Melanocyte of skin (primary cell): Measurements from ENCODE around the gene ZKSCAN1. TPM values are rescaled to one million over a fixed set of nuclear protein-coding genes. Genes with fewer than 3 reads are reported as not detected.

Source experiments
- total RNA-seq, 2 donors: library from RNA; depleted of rRNA; stranded (reverse); fragments of >200 nt; gene quantifications; 2 replicates each; pipeline ENCODE4 v1.2.3, GENCODE V29; 2012

ZKSCAN1 gene
- 10 to 100 TPM; 39.3 to 68.5 TPM for total RNA-seq

DNA sequence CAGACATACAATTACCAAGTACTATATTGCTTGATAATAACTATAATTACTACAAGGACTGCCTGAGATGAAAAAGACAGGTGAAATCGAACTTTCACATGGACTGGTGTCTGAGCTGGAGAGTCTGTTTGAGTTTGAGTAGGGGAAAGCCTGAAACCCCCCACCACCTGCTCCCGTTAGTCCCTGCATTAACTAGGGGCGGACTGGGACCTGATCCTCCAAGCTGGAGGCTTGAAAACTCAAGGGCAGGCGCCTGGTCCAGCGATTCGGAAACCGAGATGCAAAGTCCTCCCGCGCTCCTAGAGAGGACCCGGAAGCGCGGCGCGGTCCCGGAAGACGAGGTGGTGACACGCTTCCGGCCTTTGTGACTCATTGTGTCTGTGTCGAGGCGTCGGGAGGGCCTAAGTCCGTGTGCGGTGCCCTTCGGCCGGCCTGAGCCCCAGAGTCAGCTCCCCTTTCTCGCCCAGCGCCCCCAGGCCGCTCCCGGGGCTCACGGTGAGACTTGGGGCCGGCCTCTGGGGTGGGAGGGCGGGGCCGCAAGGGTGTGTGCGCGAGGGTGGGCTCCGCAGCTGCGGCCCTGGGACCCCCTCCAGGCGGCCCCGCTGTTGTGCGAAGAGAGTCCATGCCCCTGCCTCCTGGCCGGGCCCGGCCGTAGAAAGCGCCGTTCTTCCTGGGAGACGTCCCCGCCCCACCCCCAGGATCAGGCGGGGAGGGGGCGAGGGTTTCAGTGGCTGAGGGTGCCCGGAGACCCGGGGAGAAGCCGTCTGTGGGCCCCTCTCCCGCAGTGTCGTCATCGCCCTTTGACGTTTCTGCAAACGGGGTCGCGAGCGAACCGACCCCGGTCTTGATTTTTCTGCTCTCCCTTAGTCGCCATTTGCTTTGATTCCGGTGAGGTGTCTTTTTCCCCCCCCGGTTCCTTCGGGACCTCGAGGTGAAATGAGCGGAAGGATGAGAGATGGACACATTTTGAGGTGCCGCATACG, at the start of gene ZKSCAN1:
Gene ZKSCAN1, plus strand, starts transcription at position 365 of the 983 bp plus-strand sequence. CDS start 7,911 bp downstream, outside the sequence.

DNA sequence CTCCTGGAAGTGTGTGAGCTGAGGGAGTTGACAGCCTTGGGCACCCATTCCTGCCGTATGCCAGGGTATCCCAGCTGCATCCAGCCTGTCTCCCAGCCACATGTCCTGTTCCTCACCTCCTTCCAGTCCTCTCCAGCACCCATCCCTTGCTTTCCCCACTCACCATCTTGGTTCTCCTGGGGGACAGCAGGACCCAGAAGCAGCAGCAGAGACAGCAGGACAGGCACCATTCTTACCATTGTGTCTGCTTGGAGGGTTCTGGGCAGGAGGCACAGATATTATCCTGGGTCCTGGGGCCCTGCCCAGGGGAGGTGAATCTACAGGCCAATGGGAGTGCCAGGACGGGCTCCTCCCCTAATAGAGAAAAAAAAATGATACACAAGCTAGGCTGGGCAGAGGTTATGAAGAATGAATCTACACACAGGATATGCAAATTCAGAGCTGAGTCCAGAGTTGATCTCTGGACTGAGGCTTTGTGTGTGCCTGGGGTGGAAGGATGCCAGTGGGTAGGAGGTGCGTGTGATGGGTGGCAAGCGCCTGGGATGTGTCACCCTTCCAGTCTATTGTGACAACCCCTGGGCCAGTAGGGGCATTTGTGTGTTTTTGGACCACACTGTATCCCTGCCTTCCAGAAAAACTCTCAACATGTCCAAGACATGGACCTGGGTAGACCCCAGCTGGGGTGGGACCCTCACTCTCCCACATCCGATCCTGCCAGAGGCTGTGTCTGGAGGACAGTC, 39.4 kb upstream of the ZKSCAN1 start, which contains the start of gene AZGP1:
Gene AZGP1, minus strand, starts transcription at position 250 of the 740 bp plus-strand sequence. Its CDS starts 11 bp downstream, at position 239.

DNA sequence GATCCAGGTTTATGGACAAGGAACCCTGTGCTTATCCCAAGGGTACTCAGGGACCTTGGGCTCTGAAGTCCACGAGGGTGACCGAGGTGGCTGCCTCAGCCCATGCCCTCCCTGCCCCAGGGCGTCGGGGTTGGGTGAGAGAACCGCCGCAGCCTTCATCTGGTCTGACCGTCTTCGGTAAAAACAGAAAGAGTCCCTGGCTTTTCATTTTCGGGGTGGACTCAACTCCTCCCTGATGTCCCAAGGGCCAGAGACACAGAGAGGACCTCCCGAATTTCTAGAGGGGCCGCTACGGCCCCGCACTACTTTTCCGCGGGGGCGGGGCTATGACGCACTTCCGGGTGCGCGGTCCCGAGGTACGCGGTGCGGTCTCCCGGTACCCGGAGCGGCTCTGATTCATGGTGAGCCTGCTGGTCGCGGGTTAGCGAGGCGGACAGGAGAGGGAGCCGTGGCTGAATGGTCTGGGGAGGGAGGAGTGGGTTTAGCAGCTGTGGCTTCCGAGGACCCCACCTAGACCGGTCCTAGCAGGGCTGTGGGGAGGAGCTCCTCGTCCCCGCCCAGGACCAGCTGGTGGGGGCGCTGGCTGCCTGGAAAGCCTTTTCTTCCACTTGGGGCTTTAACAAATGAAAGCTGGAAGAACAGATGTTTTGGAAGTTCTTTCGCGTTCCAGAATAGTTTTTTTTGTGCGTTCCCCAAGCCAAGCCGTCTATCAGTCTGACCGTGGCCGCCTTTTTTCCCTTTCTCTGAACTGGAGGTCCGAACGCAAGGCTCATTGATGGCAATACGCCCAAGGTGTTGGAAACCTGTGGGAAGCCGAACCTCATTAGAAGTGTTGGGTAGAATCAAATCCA, 34.3 kb downstream of the ZKSCAN1 start, which contains the start of gene ZSCAN21:
Gene ZSCAN21, plus strand, starts transcription at position 334 of the 851 bp plus-strand sequence. CDS start 7,233 bp downstream, outside the sequence.

DNA sequence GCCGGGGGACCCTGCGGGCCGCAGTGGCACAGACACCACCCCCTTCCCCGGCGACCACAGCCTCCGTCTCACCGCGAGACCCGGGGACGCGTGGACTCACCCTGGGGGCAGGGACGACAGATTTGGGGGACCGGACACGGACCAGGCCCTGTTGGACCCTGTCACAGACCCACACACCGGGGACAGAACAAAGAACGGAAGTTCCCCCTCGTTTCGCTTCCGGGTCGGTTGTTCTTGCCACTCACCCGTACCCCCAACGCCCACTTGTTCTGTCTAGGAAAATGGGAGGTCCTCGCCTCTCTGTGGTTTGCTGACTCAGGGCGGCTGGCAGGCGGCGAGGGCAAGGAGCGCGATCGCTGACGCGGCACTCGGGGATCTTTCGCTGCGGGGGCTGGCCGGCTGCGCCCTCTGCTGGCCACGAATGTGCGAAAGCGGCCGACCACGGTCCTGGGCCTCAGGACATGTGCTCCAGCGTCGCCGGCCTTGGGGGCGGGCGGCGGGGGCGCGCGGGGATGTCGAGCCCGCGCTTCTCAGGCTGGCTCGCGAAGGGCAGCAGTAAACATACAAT, 66.2 kb downstream of the ZKSCAN1 start, which contains the start of gene ZNF3:
Gene ZNF3, minus strand, starts transcription at position 189 of the 568 bp plus-strand sequence. CDS start 4,366 bp downstream, outside the sequence.

DNA sequence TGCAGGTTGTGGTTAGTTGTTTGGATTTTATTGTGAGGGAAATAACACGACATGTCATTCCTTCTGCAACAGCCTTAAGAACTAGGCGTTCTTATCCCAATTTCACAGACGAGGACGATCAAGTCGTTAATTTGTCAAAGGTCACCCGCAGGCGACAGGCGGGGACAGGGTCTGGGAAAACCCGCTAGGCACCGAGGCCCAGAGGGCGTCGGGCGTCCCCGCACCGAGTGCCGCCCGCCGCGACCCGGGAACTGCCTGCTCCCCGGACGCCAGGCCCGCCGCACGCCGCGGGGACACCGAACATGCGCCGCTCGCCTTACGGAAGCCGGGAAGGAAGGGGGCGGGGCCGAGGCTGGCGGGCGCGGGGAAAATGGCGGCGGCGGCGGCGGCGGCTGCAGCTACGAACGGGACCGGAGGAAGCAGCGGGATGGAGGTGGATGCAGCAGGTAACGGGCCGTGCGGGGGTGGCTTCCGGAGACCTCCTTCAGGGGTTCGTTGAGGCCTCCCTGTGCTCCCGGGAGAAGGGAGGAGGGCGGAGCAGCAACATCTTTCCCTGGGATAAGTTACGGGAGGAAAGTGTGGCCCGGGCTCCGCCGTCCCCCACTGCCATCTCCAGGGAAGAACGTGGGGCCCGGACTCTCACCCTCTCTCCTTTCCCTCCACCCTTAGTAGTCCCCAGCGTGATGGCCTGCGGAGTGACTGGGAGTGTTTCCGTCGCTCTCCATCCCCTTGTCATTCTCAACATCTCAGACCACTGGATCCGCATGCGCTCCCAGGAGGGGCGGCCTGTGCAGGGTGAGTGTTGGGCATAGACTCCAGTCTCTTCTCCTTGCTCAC, 73.4 kb downstream of the ZKSCAN1 start, which contains the start of gene COPS6:
Gene COPS6, plus strand, starts transcription at position 349 of the 837 bp plus-strand sequence. Its CDS starts 22 bp downstream, at position 371.

Other genes starting within 250 kb of the ZKSCAN1 start
- not detected for gene CYP3A4, start 231.4 kb upstream of the ZKSCAN1 start, total RNA-seq
- not detected for gene CYP3A43, start 187.6 kb upstream of the ZKSCAN1 start, total RNA-seq
- under 1 TPM; 0.33 to 0.34 TPM for gene OR2AE1, start 138.6 kb upstream of the ZKSCAN1 start, total RNA-seq
- 10 to 100 TPM; 22.7 to 25.3 TPM for gene TRIM4, start 96.1 kb upstream of the ZKSCAN1 start, total RNA-seq
- under 1 TPM in 1 of 2 donors, not detected in 1; 0.69 TPM for gene GJC3, start 86.0 kb upstream of the ZKSCAN1 start, total RNA-seq
- gene AZGP1, start 39.6 kb upstream of the ZKSCAN1 start, total RNA-seq, result under 1 TPM; 0.34 to 1.00 TPM
- 10 to 100 TPM in 1 of 2 donors, 1 to 10 TPM in 1; 7.0 to 12.4 TPM for gene ZSCAN21, start 34.2 kb downstream of the ZKSCAN1 start, total RNA-seq
- 10 to 100 TPM; 21.0 to 21.3 TPM for gene ZNF3, start 66.1 kb downstream of the ZKSCAN1 start, total RNA-seq
- gene COPS6, start 73.4 kb downstream of the ZKSCAN1 start, total RNA-seq, result 10 to 100 TPM; 42.3 to 48.0 TPM
- gene MCM7, start 85.8 kb downstream of the ZKSCAN1 start, total RNA-seq, result 100 to 1,000 TPM in 1 of 2 donors, 10 to 100 TPM in 1; 69.5 to 202 TPM
- 10 to 100 TPM; 11.0 to 12.4 TPM for gene AP4M1, start 86.0 kb downstream of the ZKSCAN1 start, total RNA-seq
- 10 to 100 TPM; 31.0 to 54.3 TPM for gene TAF6, start 103.8 kb downstream of the ZKSCAN1 start, total RNA-seq
- gene CNPY4, start 104.0 kb downstream of the ZKSCAN1 start, total RNA-seq, result 10 to 100 TPM; 11.0 to 12.0 TPM
- 1 to 10 TPM; 2.3 to 2.8 TPM for gene MBLAC1, start 111.4 kb downstream of the ZKSCAN1 start, total RNA-seq
- gene LAMTOR4, start 133.3 kb downstream of the ZKSCAN1 start, total RNA-seq, result 100 to 1,000 TPM in 1 of 2 donors, 10 to 100 TPM in 1; 96.0 to 127 TPM
- gene TRAPPC14, start 143.1 kb downstream of the ZKSCAN1 start, total RNA-seq, result 10 to 100 TPM in 1 of 2 donors, 1 to 10 TPM in 1; 10.0 to 12.0 TPM
- 1 to 10 TPM; 3.3 to 5.2 TPM for gene GAL3ST4, start 153.0 kb downstream of the ZKSCAN1 start, total RNA-seq
- 1 to 10 TPM; 1.7 to 2.4 TPM for gene GPC2, start 161.8 kb downstream of the ZKSCAN1 start, total RNA-seq
- 1 to 10 TPM; 1.7 to 2.4 TPM for gene STAG3, start 162.3 kb downstream of the ZKSCAN1 start, total RNA-seq
- gene PVRIG, start 204.4 kb downstream of the ZKSCAN1 start, total RNA-seq, result not detected